HG03521 (cell line): ENCODE measurements around the gene KCNG4.

Experiments used
- ATAC-seq: cut with Tn5 transposase; IDR thresholded peaks from one replicate; pipeline ENCODE4 v1.9.1; 2021; ENCODE audit warnings: mild to moderate bottlenecking, moderate library complexity; ENCODE audit not compliant: unreplicated experiment

Gene KCNG4

DNA sequence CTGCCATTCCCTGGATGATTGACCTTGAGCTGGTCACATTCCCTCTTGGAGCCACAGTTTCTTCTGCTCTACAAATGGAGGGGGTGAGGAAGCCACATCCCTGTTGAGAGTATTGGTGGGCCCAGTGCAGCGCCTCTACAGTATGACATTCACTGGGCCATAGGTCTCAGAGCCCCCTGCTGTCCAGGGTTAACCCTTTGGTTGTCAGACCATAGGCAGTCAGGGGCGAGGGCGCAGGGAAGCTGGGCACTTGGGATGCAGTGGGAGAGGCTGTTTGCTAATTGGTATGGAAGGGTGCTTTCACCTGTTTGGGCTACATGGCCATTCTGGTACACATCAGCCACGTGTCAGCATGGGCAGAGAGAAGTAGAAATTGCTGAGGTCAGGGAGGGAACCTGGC is 27.6 kb upstream of the KCNG4 start:
- no peak for ATAC-seq

DNA sequence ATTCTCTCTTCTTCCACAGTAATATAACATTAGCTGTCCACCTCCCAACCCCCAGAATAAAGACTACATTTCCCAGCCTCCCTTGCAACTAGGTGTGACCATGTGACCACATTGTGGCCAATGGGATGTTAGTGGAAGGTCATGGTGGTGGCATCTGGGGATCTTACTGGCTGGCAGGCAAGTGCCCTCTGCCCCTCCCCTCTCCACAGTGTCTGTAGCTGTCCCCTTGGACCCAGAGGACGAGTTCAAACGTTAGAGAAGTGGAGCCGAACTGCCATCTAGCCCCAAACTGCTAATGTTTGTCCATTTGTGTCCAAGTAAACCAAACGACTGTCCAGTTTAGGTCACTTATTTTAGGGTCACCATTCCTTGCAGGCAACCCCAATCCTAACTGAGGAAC is 26.6 kb upstream of the KCNG4 start:
- ATAC-seq: no peak

DNA sequence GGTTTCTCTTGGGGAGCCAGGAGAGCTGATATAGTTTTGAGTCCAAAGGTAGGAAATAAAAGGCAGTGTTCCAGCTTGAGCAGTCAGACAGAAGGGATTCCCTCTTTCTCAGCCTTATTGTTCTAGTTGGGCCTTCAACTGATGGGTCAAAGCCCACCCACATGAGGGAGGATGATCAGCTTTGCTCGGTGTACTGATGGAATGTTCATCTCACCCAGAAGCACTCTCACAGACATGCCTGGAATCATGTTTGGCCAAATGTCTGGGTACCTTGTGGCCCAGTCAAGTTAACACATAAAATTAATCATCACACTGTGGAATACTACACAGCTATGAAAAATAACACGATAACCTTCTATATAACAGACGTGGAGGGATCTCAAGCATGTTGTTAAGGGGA is 23.1 kb upstream of the KCNG4 start:
- ATAC-seq: no peak

DNA sequence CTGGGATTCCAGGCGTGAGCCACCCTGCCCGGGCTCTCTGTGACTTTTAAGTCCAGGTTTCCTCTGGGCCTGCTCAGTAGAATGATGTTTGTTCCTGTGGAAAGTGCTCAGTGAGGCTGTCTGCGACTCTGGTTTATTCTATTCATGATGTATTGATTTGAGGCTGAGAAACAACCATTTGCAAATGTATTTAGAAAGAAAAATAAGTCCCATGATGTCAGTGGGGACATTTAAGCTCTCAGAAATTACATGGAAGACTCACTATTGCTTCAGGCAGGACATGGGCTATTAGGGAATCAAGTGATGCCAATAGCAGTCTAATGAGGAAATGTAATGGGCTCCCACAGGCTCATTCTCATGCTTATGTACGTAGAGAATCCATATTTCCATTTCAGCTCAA is 22.2 kb upstream of the KCNG4 start:
- no peak for ATAC-seq

DNA sequence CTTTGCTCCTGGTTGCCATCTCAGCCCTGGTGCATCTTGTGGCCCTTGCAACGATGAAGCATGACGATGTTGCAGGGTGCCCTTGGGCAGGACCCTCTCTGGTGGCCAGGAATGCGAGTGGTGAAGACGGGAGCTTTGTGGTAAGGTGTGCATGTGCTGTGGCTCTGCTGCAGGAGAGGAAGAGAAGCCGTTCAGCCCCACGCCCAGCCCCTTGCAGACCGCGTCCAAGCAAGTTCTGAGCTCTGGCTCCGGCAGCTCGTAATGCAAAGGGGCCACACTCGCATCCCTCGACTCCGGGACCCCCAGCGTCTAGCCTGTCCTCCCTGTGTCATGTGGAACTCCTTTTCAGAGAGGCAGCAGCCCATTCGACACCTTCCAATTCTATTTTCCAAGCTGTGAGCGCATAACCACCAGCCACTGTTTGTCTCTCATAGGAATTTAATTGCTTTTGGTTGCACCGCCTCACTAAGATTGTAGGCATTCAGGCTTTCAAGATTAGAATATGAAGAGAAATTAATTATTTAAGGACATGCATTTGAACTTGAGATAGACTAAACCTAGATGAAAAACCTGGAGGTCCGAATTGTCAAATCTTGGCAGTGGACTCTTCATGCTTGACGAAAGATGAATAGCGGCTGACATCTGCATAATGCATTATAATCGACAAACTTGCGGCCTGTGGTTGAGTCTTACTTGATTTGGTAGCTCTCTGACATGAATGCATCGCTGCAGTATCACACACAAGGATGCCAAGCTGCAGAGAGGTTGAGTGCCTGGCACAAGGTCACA is 21.1 kb upstream of the KCNG4 start:
- ATAC-seq: no peak

DNA sequence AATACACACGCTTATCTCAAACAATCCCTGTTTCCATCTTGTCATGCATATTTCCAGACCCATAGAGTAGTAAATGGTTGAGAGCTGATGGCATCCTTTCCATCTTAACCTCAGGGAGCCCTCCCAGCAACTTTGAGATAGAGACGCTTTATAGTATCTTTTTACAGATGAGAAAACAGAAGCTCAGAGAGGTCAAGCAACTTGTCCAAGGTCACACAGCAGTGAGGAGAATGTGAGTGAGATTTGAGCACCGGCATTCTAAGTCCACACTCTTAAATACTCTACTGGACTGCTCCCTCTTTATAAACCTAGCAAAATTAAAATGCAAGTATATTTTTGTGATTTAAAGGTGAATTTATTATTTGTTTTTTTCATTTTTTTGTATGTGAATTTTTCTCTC is 19.9 kb upstream of the KCNG4 start:
- no peak for ATAC-seq

DNA sequence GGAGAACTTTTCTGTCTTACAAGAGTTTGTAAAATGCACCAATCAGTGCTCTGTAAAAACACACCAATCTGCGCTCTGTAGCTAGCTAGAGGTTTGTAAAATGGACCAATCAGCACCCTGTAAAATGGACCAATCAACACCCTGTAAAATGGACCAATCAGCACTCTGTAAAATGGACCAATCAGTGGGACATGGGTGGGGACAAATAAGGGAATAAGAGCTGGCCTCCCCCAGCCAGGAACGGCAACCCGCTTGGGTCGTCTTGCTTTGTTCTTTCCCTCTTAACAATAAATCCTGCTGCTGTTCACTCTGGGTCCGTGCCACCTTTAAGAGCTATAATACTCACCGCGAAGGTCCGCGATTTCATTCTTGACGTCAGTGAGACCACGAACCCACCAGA is 18.5 kb upstream of the KCNG4 start:
- no peak for ATAC-seq

DNA sequence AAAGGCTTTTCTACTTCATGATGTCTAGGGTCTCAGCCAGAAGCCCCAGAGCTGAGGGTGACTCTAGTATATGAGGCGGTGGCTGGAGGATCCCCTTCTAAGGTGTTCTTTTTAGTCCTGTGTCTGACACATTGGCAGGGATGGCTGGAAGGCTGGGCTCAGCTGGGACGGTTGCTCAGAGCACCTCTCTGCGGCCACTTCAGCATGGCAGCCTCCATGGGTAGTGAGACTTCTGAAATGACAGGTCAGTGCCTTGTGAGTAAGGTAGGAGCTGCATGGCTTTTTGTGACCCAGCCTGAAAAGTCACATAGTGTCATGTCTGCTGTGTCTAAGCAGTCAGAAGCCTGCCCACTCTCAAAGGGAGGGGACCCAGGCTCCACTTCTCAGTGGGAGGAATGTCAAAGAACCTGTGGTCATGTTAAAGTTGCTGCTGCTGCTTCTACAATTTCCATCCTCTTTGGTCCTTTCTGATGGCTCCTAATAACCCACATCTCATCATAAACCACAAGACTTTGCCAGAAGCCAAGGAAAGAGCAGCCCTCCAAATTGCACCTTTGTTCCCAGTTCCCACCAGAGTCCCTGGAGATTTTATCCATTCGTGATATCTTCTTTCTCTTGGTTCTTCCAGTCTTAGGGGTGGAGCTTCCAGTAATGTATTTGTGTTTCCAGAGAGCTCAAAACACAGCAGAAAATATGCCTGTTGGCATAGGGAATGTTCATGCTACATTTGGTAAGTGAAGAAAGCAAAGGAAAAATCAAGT is 15.4 kb upstream of the KCNG4 start:
- no peak for ATAC-seq

DNA sequence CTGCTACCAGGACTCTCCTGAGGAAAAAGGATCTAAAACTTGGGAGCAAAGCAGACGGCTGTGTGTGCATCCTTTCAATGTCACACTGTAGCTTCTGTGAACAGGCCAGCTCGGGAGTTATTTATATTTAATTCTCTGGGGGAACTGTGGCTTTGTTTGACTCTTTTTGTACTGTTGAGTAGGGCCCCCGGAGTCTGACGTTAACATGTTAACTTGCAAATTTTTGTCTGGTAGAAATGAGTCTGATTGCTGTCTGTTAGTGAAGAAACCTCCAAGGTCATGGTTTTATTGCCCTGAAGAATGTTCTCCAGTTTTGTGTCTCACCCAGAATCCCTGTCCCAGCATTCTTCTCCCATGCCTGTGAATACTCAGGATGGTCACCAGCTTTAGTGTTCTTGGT is 14.2 kb upstream of the KCNG4 start:
- no peak for ATAC-seq

DNA sequence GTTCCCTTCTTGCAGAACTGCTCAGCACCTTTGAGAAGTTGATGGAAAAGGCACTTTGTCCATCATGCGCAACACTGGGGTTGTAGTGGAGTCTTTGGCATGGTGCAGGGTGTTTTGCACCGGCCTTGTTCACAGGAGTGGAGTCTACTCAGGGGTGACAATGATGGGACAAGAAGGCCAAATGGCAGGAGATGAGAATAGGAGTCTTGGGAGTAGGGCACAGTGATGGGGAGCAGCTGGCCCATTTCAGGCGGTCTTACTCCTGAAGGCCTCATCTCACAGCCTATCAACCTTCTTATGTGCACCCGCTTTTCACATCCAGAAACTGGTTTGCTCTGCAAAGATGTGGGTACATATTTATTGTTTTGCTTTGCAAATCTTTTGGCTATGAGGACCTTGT is 13.4 kb upstream of the KCNG4 start:
- no peak for ATAC-seq

DNA sequence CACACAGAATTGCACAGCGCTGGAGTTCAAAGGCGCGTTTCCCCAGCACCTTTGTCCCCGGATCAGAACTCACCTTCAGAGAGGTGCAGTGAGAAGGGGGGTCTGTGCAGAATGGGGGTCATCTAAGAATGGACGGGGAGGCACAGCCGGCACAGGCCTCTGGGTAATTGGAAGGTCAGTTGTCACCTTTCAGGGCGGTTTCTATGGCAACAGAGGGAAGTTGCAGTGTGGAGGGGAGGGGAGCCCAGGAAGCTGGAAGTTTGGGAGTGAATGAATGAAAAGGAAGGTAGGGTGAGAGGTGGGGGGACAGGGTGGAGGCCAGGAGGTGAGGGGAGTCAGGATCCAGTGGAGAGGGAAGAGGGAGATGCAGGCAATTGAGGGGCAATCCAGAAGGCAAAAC is 12.4 kb upstream of the KCNG4 start:
- ATAC-seq: no peak

DNA sequence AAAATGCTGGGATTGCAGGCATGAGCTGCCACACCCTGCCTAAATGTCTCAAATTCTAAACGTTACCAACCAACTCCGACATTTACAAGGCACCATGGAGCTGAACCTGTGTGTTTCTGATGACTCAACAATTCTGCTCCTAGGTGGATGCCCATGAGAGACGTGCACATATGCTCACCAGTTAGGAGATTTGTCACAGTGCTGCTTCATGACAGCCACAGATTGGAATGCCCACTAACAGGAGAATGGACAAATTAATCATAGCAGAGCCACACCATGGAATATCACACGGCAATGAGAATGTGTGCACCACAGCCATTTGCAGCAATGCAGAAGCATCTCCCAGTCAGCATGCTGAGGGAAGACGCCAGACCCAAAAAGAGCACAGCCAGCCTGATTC is 8.0 kb upstream of the KCNG4 start:
- ATAC-seq: no peak

DNA sequence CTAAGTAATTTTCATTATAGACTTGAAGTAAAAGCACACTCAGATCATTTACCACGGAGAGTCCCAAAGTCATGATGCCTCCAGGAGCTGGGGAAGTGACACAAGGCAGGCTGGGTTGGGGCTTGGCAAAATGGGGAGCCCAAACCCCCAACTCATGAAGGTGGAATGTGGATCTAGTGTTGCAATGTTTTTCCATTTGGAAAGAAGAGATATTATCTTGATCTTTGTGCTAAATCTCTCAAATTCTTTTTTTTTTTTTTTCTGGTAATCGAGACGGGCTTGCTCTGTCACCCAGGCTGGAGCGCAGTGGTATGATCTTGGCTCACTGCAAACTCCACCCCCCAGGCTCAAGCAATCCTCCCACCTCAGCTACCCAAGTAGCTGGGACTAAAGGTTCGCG is 7.5 kb upstream of the KCNG4 start:
- no peak for ATAC-seq

DNA sequence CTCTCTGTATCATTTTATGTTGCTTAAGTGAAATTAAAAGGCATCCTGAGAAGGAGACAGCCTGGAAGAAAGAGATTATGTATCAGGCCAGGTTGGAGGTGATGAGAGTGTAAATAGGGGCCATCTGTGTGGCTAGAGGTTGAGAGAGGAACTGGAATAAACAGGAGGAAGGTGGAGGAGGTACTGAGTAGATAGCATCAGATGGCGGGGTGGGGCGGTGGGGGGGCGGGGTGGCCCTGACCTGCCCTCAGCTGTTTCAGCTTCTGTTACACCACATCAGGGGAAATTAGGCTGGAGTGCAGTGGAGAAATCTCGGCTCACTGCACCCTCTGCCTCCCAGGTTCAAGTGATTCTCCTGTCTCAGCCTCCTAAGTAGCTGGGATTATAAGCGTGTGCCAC is 6.9 kb upstream of the KCNG4 start:
- ATAC-seq: no peak

DNA sequence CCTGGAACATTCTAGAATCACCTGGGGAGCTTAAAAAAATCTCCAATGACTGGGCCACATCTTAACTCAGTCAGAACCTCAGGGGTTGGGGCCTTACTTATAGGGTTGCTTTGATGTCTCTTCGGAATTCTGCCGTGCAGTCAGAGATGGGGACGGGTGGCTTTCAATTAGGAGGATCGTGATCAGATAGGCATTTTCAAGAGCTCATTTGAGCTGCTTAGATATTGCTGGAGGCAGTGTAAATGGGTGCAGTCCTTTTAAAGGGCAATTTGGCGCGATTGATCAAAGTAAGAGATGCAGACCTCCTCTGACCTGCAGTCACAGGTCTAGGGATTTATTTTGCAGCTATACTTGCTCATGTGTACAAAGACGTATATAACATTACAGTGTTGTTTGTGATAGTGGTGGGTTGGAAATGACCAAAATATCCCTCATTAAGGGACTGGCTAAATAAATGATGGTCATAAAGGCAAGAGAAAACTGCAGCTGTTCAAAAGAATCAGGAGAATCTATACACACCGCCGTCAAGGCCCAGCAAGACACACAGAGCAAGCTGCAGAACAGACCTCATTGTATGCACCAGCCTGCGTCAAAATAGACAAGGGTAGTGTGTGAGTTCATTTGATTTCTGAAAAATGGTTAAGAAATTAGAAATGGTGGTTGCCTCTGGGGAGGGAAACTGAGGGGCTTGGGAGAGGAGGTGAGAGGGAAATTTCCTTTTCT is 6.3 kb upstream of the KCNG4 start:
- no peak for ATAC-seq

DNA sequence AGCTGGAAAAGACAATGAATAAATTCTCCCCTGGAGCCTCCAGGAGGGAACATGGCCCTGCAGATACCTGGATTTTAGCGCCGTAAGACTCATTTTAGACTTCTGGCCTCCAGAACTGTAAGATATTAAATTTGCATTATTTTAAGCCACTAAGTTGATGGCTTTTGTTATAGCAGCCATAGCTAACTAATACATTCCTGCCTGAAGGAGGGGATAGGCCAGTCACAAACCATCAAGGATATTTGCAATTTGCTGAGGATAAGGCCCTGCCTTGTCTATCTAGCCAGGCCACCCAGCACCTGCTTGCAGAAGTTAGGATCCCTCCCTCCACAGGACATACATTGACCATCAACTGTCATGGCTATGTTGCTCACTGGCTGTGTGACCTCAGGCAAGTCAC is 4.9 kb upstream of the KCNG4 start:
- no peak for ATAC-seq

DNA sequence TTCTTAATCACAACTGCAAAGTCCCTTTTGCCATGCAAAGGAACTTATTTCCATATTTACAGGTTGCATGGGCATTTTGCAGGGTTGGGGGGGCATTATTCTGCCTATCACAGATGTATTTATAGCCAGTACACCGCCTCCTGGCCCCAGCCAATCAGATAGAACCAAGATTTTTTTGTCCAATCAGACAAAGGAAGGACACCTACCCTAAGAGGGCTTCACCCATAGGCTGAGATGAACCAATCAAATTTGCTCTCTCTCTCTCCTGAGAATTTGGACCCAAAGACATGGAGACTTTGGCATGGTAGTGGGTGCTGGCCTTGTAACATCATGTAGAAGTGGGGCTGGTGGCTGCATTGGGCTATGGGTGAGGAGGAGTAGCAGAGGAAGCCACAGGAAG is 3.9 kb upstream of the KCNG4 start:
- ATAC-seq: no peak

DNA sequence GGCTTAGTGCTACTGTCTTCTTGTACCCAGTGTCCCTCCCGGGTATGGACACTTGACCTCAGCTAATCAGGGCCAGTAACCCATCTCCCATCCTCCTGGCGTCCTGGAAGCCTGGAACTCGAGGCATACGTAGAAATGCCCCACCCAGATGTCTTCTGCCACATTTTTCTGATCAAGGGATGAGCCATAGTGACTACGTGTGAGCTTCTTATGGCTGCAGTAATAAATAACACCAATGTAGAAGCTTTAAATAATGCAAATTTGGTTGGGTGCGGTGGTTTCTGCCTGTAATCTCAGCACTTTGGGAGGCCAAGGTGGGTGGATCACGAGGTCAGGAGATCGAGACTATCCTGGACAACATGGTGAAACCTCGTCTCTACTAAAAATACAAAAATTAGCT is 3.0 kb upstream of the KCNG4 start:
- ATAC-seq: no peak

DNA sequence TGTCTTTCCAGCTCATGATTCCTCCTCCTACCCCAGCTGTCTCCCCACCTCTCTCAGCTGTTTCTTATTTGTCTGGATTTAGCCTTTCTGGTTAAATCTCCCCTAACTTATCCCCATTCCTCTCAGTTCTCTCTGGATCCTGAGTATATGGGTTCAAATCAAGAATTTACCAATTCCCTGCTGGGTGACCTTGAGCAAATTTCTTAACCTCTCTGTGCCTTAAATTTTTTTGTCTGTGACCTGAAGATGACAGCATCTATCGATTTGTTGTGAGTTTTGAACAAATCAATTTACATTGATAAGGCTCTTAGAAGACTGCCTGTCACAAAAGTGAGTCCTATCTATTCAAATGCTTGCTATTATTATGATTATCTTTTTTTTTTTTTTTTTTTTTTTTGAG is 2.0 kb upstream of the KCNG4 start:
- no peak for ATAC-seq

DNA sequence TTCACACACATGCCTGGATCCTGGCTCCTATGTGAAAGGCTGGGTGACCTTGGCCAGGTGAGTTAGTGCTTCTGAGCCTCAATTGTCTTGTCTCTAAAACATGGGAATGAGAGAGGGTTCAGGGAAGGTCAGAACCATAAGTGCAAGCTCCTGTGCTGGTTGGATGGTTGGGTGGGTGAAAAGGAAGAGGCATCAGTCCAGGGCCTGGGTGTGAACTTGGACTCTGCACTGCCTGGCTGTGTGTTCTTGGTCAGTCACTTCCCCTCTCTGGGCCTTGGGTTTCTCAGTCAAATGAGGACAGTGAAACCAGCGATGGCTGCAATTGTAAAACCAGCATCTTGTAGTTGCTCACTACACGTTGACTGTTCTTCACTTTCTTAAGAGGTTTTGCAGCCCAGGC is 643 bp upstream of the KCNG4 start:
- no peak for ATAC-seq

DNA sequence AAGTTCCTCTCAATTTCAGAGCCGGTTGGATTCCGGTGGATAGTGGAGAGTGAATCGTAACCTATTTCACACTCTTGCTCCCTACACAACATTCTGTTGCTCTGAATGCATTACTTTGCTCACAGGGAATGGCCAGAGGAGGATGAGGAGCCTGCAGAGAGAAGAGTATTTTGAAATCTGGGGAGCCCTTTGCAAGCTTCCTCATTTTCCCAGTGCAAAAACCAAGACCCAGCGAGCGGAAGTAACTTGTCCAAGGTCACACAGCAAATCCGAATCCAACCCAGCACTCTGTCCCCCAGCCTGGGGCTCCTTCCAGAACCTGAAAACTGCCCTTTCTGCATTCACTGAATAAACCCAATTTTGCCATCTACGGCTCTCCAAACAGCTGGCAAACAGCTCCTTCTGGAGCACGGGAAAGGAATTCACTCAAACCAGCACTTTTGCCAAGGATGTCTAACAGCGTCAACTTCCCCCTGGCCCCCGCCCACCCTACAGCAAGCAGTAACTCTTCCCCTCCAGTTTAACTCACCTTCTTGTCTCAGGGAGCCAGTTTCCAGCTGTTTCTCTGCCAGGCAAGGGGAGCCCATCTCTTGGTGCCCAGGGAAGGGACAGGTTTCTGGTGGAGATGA is 557 bp downstream of the KCNG4 start:
- ATAC-seq: no peak
